Keratinocyte (primary cell): ENCODE results near the gene TMEM52B. TPM values are rescaled to one million over a fixed set of nuclear protein-coding genes. Genes with fewer than 3 reads are reported as not detected.

Experiments used
- DNase-seq: peaks from one replicate; pipeline ENCODE4 v3.0.0-alpha.2; 2011; ENCODE audit warnings: low read depth, missing footprints, low spot score
- FAIRE-seq: peaks from 2 replicates; lab custom pipeline; 2011; peaks lifted over from hg19 to GRCh38; lab: Jason Lieb, UNC
- H2AFZ ChIP-seq: 2 replicates; pipeline ENCODE4 v1.6.0; 2012; ENCODE audit warnings: low read length, control low read depth, inconsistent platforms; ENCODE audit not compliant: control insufficient read depth
- H3K27ac ChIP-seq: 2 replicates; pipeline ENCODE4 v1.5.1; 2011; ENCODE audit warnings: low read length; ENCODE audit not compliant: control insufficient read depth, insufficient read depth
- H3K27me3 ChIP-seq: 3 replicates; pipeline ENCODE4 v1.6.0; 2011; ENCODE audit warnings: low read length; ENCODE audit not compliant: control insufficient read depth, insufficient read depth; ENCODE audit errors: extremely low read depth
- H3K36me3 ChIP-seq, 2 experiments: 2 replicates in 1 of 2; 3 replicates in 1 of 2; pipeline ENCODE4 v1.5.1; 2011; ENCODE audit warnings: low read length in 2 of 2, mild to moderate bottlenecking in 1 of 2; ENCODE audit not compliant: control insufficient read depth in 2 of 2, insufficient read depth in 2 of 2; ENCODE audit errors: extremely low read depth in 1 of 2
- H3K4me1 ChIP-seq: 3 replicates; pipeline ENCODE4 v1.5.1; 2011; ENCODE audit warnings: low read length; ENCODE audit not compliant: control insufficient read depth, insufficient read depth; ENCODE audit errors: extremely low read depth
- H3K4me2 ChIP-seq: 3 replicates; pipeline ENCODE4 v1.6.0; 2011; ENCODE audit warnings: low read depth, low read length; ENCODE audit not compliant: control insufficient read depth, insufficient read depth; ENCODE audit errors: extremely low read depth
- H3K4me3 ChIP-seq, 3 experiments: fragments of 200-600 bp in 1 of 3; sonication (generic) in 1 of 3; 2 replicates in 2 of 3; 3 replicates in 1 of 3; pipeline ENCODE4 v1.5.1; 2011 to 2016; ENCODE audit warnings: low read length in 3 of 3, mild to moderate bottlenecking in 3 of 3, control low read depth in 2 of 3, inconsistent platforms in 1 of 3, low read depth in 1 of 3, mixed read lengths in 1 of 3, mixed run types in 1 of 3, moderate library complexity in 1 of 3; ENCODE audit not compliant: control insufficient read depth in 2 of 3, insufficient read depth in 2 of 3; ENCODE audit errors: extremely low read depth in 1 of 3
- H3K79me2 ChIP-seq: 2 replicates; pipeline ENCODE4 v1.6.0; 2012; ENCODE audit warnings: low read length; ENCODE audit not compliant: control insufficient read depth, insufficient read depth
- H3K9ac ChIP-seq: 3 replicates; pipeline ENCODE4 v1.6.0; 2011; ENCODE audit warnings: low read length; ENCODE audit not compliant: control insufficient read depth, insufficient read depth; ENCODE audit errors: extremely low read depth
- H3K9me1 ChIP-seq: 3 replicates; pipeline ENCODE4 v1.6.0; 2011; ENCODE audit warnings: low read length; ENCODE audit not compliant: control insufficient read depth, insufficient read depth; ENCODE audit errors: extremely low read depth
- H3K9me3 ChIP-seq: 2 replicates; pipeline ENCODE4 v1.5.1; 2012; ENCODE audit warnings: low read depth, low read length; ENCODE audit not compliant: control insufficient read depth
- H4K20me1 ChIP-seq: 3 replicates; pipeline ENCODE4 v1.6.0; 2011; ENCODE audit warnings: low read length; ENCODE audit not compliant: control insufficient read depth, insufficient read depth; ENCODE audit errors: extremely low read depth
- CTCF ChIP-seq, 3 experiments: IDR thresholded peaks in 1 of 3; conservative IDR thresholded peaks in 1 of 3; optimal IDR thresholded peaks in 1 of 3; 2 replicates in 2 of 3; 3 replicates in 1 of 3; pipeline versions ENCODE3 to v1.5.1; 2011; ENCODE audit warnings: low read length in 3 of 3, mild to moderate bottlenecking in 3 of 3, moderate library complexity in 2 of 3, control low read depth in 1 of 3, inconsistent platforms in 1 of 3; ENCODE audit not compliant: insufficient read depth in 2 of 3; ENCODE audit errors: extremely low read depth in 1 of 3
- EZH2 ChIP-seq: IDR thresholded peaks from one replicate; pipeline ENCODE4 v1.6.1; 2012; ENCODE audit warnings: inconsistent platforms, mild to moderate bottlenecking, low read length, moderate library complexity
- dilution Hi-C: fragments of 300-500 bp; cut with MboI; formaldehyde crosslinking; loops from one replicate; pipeline ENCODE4 v1.7.0; 2020; ENCODE audit warnings: low sequenced_read_pairs; ENCODE audit not compliant: extremely low pct_ligation_motif_present
- polyA plus RNA-seq, 5 experiments: library from polyadenylated mRNA; depleted of rRNA in 3 of 5; stranded (reverse) in 3 of 5; stranded (forward) in 1 of 5; unstranded in 1 of 5; fragments of >200 nt; gene quantifications; 1 replicate in 1 of 5; 2 replicates in 3 of 5; 3 replicates in 1 of 5; pipeline versions ENCODE4 v1.2.1 to v1.2.3, GENCODE V29; 2011 to 2012; ENCODE audit warnings: missing spikeins in 2 of 5, low read depth in 1 of 5, low replicate concordance in 1 of 5

The TMEM52B gene
- polyA plus RNA-seq, 1 donor (not counting 4 experiments of a cell fraction or from before 2014, with no cell fraction given): not detected

GRCh38 chr12:10155966-10156365, 22.9 kb upstream of the TMEM52B start:
- H3K9me1 ChIP-seq: no peaks in the 10 kb centered on the region
- TF ChIP-seq EZH2: no peak
- no peak for TF ChIP-seq CTCF (optimal IDR thresholded peaks at IDR 0.05 in 1 of 3, IDR thresholded peaks at IDR 0.05 in 1 of 3, conservative IDR thresholded peaks at IDR 0.05 in 1 of 3; ENCODE audit: extremely low read depth in 1 of 3, insufficient read depth in 2 of 3, low read length in 3 of 3)
- H3K9me3 ChIP-seq: no peaks in the 10 kb centered on the region
- no peak for DNase-seq
- no peak for FAIRE-seq
- H3K36me3 ChIP-seq: no peaks in the 10 kb centered on the region
- dilution Hi-C loops: no loop called here
- no peak overlapping the region for H3K4me2 ChIP-seq
- H3K27me3 ChIP-seq: no peaks in the 10 kb centered on the region
- no peaks in the 10 kb centered on the region for H3K79me2 ChIP-seq
- no peak overlapping the region for H2AFZ ChIP-seq
- H3K4me1 ChIP-seq: peaks cover 5% of the 10 kb centered on the region
- no peak overlapping the region for H3K4me3 ChIP-seq
- no peak overlapping the region for H3K9ac ChIP-seq
- H3K27ac ChIP-seq: no peak overlapping the region
- H4K20me1 ChIP-seq: no peaks in the 10 kb centered on the region

- dilution Hi-C loops: no loop called here
- no peak for DNase-seq
- Histone ChIP-seq H3K27ac (no peak overlapping the region), H3K9me1 (no peaks in the 10 kb centered on the region), H3K27me3 (no peaks in the 10 kb centered on the region), H3K9me3 (no peaks in the 10 kb centered on the region), H3K36me3 (no peaks in the 10 kb centered on the region), H3K79me2 (no peaks in the 10 kb centered on the region), H3K4me1 (peaks cover 5% of the 10 kb centered on the region), H3K9ac (no peak overlapping the region), H4K20me1 (no peaks in the 10 kb centered on the region), H3K4me2 (no peak overlapping the region), H2AFZ (no peak overlapping the region), H3K4me3 (no peak overlapping the region)
- TF ChIP-seq CTCF (optimal IDR thresholded peaks at IDR 0.05 in 1 of 3, IDR thresholded peaks at IDR 0.05 in 1 of 3, conservative IDR thresholded peaks at IDR 0.05 in 1 of 3; ENCODE audit: extremely low read depth in 1 of 3, insufficient read depth in 2 of 3, low read length in 3 of 3): no peak
- TF ChIP-seq EZH2: no peak
- FAIRE-seq: no peak
Observed at GRCh38 chr12:10158406-10158805, 20.4 kb upstream of the TMEM52B start.
